ENCODE measurements around the gene INSC. TPM values are rescaled to one million over a fixed set of nuclear protein-coding genes. Genes with fewer than 3 reads are reported as not detected.

Gene INSC
- total and polyA plus RNA-seq, 8 donors: 0.34 to 1.1 (median 0.57) TPM

DNA sequence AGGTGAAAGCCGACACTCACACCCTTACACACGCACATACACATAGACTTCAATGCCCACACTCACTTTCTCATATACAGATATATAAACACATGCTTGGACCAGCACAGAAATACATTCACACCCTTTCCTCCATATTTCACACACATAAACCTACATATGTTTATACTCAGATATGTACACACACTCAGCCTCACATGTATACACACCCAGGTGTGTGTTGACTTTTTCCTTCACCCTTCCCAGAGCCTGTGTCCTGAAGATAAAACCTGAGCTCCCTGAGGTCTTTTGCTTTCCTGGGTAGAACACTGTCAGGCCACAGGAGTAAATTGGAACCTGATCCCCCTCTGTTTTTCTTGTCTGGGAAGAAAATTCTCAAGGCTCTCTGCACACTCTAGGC, 62.8 kb downstream of the INSC start:
- no peak overlapping the region for H3K4me3 ChIP-seq
- ATAC-seq (no peak), DNase-seq (no peak)
- intact Hi-C loops (cut with DNase I): no loop called here
- H3K4me1 ChIP-seq: no peaks in the 10 kb centered on the region
- no peaks in the 10 kb centered on the region for H3K27me3 ChIP-seq
- TF ChIP-seq, protein P1, sequence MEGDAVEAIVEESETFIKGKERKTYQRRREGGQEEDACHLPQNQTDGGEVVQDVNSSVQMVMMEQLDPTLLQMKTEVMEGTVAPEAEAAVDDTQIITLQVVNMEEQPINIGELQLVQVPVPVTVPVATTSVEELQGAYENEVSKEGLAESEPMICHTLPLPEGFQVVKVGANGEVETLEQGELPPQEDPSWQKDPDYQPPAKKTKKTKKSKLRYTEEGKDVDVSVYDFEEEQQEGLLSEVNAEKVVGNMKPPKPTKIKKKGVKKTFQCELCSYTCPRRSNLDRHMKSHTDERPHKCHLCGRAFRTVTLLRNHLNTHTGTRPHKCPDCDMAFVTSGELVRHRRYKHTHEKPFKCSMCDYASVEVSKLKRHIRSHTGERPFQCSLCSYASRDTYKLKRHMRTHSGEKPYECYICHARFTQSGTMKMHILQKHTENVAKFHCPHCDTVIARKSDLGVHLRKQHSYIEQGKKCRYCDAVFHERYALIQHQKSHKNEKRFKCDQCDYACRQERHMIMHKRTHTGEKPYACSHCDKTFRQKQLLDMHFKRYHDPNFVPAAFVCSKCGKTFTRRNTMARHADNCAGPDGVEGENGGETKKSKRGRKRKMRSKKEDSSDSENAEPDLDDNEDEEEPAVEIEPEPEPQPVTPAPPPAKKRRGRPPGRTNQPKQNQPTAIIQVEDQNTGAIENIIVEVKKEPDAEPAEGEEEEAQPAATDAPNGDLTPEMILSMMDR (IDR thresholded peaks at IDR 0.05): no peak
- no peak overlapping the region for H3K27ac ChIP-seq
- no peaks in the 10 kb centered on the region for H3K9me3 ChIP-seq
- no peaks in the 10 kb centered on the region for H3K36me3 ChIP-seq

DNA sequence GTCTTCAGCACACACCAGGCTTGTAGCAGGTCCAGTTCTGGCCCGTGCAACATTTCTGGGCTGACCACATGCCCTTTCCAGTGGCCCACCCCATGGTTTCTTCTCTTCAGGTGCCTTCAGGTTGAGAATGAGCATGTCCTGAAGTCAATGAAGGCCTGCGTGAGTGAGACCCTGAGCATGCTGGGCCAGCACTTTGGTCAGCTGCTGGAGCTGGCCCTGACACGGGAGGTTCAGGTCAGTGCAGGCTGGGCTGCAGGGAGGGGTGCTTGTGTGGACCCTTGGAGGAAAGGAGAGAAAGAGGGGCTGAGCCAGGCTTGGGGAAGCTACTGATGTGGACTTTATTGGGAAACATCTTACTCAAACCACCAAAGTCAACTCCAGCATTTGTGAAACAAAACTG, 63.5 kb downstream of the INSC start:
- H3K36me3 ChIP-seq: no peaks in the 10 kb centered on the region
- no peaks in the 10 kb centered on the region for H3K9me3 ChIP-seq
- H3K27me3 ChIP-seq: no peaks in the 10 kb centered on the region
- no peaks in the 10 kb centered on the region for H3K4me1 ChIP-seq
- TF ChIP-seq, protein P1 (IDR thresholded peaks at IDR 0.05): no peak
- H3K4me3 ChIP-seq: no peak overlapping the region
- DNase-seq (no peak), ATAC-seq (no peak)
- H3K27ac ChIP-seq: no peak overlapping the region
- intact Hi-C loops (cut with DNase I): no loop called here

DNA sequence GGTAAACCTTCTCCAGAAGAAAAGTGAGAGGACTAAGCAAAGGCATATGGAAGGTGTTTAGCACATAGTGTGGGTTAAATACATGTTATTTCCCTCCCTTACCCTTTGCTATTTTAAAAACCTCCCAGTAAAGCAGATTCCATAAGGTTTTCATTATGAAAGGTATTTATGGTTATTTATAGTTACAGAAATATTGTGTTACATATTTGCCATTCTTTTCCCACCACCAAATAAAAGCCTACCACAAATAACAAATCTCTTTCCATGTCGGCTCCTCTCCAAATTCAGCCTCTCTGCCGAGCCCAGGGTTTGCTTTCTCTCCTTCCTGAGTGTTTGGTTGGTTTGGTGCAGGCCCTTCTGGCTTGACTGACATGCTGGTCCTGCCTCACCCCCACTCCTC, 64.4 kb downstream of the INSC start:
- Histone ChIP-seq H3K36me3 (no peaks in the 10 kb centered on the region), H3K27me3 (no peaks in the 10 kb centered on the region), H3K9me3 (no peaks in the 10 kb centered on the region), H3K4me3 (no peak overlapping the region), H3K4me1 (no peaks in the 10 kb centered on the region), H3K27ac (no peak overlapping the region)
- ATAC-seq (no peak), DNase-seq (no peak)
- TF ChIP-seq, protein P1 (IDR thresholded peaks at IDR 0.05): no peak
- intact Hi-C loops (cut with DNase I): no loop called here

DNA sequence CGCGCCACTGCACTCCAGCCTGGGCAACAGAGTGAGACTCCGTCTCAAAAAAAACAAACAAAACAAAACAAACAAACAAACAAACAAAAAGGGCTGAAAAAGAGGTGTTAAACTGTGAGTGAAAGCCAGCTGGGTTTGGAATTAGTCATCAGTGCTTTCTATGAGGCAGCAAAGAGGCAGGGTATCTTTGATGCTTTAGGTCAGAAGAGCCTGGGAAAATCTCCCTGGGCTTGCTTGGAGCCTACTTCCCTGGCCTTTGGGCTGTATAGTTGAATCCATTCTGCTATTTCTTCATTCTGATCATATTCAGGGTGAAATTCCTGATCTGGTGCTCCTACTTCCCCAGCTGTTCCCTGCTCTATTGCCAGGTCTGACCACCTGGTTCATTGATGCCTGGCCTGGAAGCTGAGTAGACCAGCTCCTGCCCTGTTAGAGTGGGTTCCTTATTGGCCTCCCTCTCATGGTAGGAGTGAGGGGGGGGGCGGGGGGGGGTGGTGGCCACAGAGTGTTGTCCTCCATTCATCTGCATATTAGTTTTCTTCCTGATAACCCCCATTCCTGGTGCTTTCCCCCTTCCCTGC, 65.6 kb downstream of the INSC start:
- DNase-seq: no peak

DNA sequence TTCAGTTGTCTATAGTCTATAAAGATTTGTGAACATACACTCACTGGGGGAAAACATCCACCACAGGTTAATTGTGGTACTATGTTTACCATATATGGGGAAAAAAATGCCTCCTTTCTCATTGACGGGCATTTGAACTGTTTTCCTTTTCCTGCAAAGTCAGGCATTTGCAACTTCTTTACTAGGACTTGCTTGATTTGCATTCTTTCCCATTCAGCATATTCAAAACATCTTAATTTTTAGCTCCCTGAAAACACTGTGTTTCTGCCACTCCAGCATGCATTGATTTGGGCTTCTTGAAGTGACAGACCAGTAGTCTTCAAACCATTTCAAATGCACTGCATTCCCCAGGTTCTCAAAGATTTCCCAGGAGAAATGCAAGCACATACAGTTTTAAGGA, 67.6 kb downstream of the INSC start:
- TF ChIP-seq, protein P1 (IDR thresholded peaks at IDR 0.05): no peak
- no peaks in the 10 kb centered on the region for H3K27me3 ChIP-seq
- H3K4me1 ChIP-seq: no peaks in the 10 kb centered on the region
- intact Hi-C loops (cut with DNase I): no loop called here
- ATAC-seq (no peak), DNase-seq (no peak)
- no peaks in the 10 kb centered on the region for H3K36me3 ChIP-seq
- no peaks in the 10 kb centered on the region for H3K9me3 ChIP-seq
- no peak overlapping the region for H3K27ac ChIP-seq
- H3K4me3 ChIP-seq: no peak overlapping the region

More for the DNA sequence above, 65.6 kb downstream of the INSC start:
- no peaks in the 10 kb centered on the region for H3K4me1 ChIP-seq
- TF ChIP-seq, protein P1 (IDR thresholded peaks at IDR 0.05): no peak
- no peaks in the 10 kb centered on the region for H3K9me3 ChIP-seq
- no peak for ATAC-seq
- no peaks in the 10 kb centered on the region for H3K36me3 ChIP-seq
- no peak overlapping the region for H3K27ac ChIP-seq
- intact Hi-C loops (cut with DNase I): no loop called here
- no peak overlapping the region for H3K4me3 ChIP-seq
- no peaks in the 10 kb centered on the region for H3K27me3 ChIP-seq

All from left lung (tissue), 10 donors.